Left lobe of liver (tissue), 2 donors: ENCODE data around the gene SGSM2. TPM values are rescaled to one million over a fixed set of nuclear protein-coding genes. Genes with fewer than 3 reads are reported as not detected.

ENCODE experiments used
- ATAC-seq: fragments of 200-7000 bp; cut with Tn5 transposase; one replicate; pipeline ENCODE4 v1.9.1; 2020; ENCODE audit warnings: mild to moderate bottlenecking, moderate library complexity
- DNase-seq: peaks from one replicate; pipeline ENCODE4 v3.0.0-alpha.2; 2020; ENCODE audit warnings: low spot score
- total RNA-seq: library from RNA; stranded (reverse); gene quantifications from one replicate; pipeline ENCODE4 v1.2.1, GENCODE V29; 2021
- donor health status: DM: no; HTN: no; CAD: no; lungs with moderate emphysema.
- donor health status: DM: no; HTN: yes; CAD: no.

The SGSM2 gene
- total RNA-seq, 1 donor from 2014 or later = 18.7 TPM

- no peak for DNase-seq
- no peak for ATAC-seq
Observed at GRCh38 chr17:2366747-2367494, 29.6 kb downstream of the SGSM2 start.

- no peak for DNase-seq
Observed at GRCh38 chr17:2368359-2368758, 31.1 kb downstream of the SGSM2 start.

DNA sequence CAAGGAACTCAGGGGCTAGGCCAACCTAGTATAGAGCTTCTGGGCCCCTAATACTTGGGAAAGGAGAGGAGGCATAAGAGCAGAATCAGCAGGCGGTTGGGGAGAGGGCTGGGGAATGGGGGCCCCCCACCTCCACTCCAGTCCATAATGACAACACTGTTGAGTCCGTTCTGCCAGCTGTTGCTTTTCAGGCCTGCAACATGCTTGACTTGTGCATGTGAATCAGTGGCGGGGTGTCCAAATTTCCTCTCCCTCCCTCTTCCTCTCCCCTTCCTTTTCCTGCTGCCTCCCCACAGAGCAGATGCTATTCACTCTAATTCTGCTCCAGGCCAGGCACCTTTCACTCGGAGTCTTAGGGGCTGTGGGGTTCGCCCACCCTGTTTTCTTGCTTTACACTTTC, 31.7 kb downstream of the SGSM2 start:
- DNase-seq (no peak), ATAC-seq (no peak)

More at GRCh38 chr17:2368359-2368758, 31.1 kb downstream of the SGSM2 start:
- no peak for ATAC-seq

GRCh38 chr17:2369551-2370210, 32.4 kb downstream of the SGSM2 start:
- no peak for DNase-seq
- ATAC-seq = no peak

DNA sequence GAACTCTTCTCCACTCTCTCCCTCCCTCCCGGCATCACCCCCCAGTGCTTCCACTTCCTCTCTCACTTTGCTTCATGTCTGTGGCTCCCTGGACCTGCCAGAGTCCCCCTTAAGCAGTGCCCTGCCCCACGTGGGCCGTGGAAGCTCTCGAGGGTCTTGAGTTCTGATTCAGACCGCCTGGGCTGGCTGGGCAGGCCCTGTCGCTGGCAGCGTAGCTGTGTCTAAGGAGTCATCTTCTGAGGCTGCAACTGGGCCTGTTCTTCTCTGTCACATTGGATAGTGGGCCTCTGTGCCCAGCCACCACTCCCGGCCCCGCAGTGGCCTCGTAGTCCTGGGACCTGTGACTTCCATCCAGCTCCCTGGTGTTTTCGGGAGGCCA, 32.9 kb downstream of the SGSM2 start:
- DNase-seq (no peak), ATAC-seq (no peak)

- ATAC-seq (no peak), DNase-seq (no peak)
Observed at GRCh38 chr17:2371183-2372130, 34.2 kb downstream of the SGSM2 start.

DNA sequence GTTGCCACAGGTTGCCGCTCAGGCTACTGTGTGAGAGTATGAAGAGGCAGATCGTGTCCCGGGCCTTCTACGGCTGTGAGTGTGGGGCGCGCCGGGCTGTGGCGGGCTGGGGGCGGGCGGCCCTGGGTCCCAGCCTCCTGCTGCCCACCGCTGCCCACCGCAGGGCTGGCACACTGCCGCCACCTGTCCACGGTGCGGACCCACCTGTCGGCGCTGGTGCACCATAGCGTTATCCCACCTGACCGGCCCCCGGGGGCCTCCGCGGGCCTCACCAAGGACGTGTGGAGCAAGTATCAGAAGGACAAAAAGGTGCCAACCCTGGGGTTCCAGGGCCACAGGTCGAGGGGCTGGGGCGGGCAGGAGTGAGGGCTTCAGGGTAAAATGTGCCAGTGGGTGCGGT, 34.9 kb downstream of the SGSM2 start:
- DNase-seq (no peak), ATAC-seq (no peak)

DNA sequence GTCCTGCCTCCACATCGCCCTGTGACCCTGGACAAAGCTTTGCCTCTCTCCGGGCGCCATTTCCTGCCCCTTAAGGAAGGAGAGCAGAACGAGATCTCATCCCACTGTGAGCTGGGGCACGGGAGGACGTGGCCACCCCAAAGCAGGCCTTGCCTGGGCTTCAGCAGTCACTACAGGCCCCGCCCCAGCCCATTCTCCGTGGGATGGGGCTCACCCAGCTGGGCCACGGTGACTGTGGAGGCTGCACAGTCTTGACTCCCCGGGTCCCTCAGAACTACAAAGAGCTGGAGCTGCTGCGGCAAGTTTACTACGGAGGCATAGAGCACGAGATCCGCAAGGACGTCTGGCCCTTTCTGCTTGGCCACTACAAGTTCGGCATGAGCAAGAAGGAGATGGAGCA, 35.4 kb downstream of the SGSM2 start:
- ATAC-seq (no peak), DNase-seq (no peak)

- DNase-seq = no peak
- no peak for ATAC-seq
Observed at GRCh38 chr17:2373179-2373578, 35.9 kb downstream of the SGSM2 start.

DNA sequence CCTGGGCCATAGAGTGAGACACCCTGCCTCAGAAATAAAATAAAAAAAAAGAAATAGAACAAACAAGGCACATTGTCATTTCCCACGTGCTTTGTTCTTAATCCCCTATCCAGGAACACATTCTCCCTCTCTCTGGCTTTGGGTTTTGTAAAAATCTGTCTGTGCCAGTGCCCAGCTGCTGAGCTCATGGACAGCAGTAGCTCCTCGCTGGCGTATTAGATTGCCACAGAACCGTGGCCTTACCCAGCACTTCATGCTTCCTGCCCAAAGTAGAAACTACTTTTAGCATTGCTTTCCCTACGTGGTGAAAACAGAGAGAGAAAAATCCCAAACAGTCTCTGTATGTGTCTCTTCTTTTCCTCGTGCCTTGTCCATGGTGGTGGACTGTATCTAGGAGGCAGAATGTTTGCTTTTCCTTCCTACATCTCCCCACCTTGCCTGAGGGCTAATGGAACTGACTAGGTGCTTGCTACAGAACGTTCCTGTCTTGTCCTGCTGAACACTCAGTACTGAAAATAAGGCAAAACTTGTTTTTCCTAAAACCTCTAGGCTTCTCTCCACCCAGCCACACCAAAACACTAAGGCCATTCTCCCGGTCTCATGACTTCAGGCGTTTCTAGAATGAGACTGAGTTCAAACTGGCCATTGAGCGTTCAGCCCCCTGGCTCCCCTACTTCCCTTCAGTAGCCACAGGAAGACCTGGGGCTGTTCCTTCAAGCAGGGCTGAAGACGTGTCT, 37.4 kb downstream of the SGSM2 start:
- no peak for DNase-seq
- no peak for ATAC-seq

GRCh38 chr17:2375406-2375805, 38.1 kb downstream of the SGSM2 start:
- ATAC-seq (no peak), DNase-seq (no peak)

DNA sequence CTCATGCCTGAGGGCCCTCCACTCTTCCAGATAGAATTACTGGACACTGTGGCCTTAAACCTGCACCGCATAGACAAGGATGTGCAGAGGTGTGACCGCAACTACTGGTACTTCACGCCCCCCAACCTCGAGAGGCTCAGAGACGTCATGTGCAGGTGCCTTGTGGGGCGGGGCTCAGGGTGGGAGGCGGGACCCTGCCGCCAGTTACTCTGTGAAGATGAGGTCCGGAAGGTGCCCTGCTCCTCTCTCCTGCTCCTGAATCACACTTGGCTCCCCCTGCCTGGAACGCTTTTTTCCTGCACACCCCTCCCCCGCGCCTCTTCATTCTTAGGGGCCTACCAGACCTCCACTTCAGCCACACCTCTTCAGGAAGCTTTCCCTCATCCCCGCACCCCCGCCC, 38.8 kb downstream of the SGSM2 start:
- DNase-seq = no peak

GRCh38 chr17:2377659-2378058, 40.4 kb downstream of the SGSM2 start:
- no peak for DNase-seq
- no peak for ATAC-seq

More for the DNA sequence above, 38.8 kb downstream of the SGSM2 start:
- no peak for ATAC-seq

DNA sequence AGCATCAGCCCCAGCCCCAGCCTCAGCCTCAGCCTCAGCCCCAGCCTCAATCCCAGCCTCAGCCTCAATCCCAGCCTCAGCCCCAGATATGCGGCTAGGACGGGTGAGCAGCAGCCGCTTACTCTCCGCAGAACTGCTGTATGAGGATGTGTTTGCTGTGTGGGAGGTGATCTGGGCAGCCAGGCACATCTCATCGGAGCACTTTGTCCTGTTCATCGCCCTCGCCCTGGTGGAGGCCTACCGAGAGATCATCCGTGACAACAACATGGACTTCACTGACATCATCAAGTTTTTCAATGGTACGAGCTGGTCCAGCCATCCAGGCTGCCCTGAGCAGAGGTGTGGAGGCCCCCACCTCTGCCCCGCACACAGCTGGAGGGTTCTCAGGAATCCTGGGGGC, 41.6 kb downstream of the SGSM2 start:
- DNase-seq (no peak), ATAC-seq (no peak)

DNA sequence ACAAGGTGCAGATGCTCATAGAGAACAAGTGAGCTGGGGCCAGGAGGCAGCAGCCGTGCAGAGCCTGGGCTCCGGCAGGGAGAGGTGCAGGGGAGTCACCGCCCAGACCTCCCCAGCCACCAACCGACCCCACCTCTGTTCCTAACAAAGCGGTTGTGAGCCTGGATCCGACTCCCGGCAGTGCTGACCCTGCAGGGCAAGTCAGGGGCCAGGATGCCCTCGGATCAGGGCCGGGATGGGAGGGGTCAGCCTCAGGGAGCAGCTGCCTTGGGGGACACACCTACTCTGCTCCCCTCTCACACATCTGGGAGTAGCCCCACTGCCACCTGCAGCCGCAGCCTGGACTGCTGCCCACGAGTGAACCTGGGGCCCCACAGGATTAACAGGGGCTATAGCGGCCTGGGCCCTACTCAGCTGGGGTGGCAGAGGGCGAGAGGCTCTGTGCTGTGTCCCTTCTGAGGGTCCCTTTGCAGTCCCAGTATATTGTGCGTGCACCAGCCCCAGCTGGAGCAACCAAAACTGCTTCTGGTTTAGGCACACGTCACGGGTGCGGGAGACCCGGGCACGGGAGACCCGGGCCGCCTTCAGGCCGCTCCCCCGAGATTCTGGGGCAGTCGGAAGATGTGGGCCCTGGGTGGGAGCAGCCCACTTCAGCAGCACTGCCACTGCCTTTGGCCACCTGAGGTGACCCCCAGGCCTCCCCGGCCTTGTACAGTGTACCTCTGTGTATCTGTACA, 42.4 kb downstream of the SGSM2 start:
- no peak for ATAC-seq
- no peak for DNase-seq

DNA sequence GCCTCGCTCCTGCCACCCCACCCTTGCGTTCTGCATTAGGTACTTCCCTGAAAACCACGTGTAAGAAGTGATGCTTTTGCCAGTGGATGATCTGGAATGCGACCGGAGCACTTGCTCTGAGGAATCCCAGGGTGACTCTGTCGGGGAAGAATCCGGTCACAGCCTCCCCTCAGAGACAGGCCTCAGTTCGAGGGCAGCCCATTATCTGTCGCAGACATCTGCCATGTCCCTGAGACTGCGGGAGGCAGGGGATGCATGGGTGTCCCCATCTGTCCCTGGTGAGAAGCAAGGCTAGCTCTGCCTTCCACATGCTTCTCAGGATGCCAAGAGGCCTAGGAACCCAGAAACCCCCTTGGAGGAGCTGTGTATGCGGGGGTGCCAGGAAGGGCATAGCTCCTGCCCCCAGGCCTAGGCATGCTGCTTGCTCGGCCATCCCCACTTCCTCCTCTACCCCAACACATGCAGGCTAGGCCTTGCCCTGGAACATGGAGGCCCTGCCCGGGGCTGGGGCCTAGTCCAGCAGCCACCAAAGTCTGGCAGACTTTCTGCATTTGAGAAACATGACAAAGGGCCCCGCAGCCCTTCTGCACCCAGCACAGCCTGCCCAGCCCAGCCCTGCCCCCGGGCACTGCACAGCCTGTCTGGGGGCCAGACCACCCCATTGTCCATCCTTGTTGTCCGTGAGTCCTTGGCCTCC, 43.1 kb downstream of the SGSM2 start:
- ATAC-seq = no peak
- DNase-seq = no peak

DNA sequence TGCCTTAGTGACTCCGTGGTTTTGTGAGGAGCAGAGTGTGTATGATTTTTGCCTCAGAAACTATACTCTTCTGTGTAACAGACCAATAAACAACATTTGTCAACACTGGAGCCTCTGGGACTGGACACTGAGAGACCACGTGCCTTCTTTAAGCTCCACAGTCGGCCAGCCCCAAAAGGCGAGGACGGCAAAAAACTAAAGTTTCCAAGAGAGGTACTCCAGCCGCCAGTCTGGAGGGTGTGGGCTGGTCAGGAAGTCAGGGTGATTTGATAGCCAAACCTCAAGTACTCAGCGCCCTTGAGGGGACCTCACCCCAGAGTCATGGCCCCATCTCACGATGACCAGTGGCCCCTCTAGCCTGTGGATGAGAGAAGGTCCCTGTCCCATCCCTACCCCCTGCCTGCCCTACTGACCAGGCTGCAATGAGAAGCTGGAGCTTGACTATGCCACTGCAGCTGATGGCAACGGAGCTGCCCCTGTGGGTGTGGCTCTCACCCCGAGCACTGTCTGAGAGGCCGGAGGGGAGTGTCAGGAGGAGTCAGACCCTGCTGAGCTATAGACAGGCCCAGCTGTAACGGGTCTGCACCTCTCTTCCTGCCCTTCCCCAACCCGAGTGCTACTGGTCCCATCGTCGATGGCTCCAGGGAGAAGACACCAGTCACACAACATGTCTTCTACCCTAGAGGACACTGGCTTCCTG, 43.8 kb downstream of the SGSM2 start:
- ATAC-seq = no peak
- DNase-seq = no peak

DNA sequence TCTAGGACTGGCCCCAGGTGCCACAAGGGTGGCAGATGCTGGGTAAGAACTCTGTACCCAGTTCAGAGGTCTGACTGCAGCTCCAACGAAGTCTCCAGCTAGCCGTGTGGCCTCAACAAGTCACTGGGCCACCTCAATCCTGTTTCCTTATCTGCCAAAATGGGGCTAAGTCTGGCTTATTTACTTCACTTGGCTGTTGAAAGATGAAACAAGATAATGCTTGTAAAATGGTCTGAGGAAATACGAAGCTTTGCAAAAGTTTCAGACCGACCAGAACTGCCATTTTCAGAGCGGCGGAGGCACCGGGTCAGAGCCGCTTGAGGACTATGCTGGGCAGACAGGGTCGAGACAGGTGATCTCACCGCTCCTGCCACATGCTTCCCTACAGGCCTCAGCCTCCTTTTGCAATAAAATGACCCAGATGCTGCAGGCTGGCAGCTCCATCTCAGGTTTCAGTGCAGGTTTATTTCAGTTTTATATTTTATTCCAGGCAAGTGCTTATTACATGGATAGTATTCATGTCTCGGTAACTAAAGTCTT, 46.4 kb downstream of the SGSM2 start:
- ATAC-seq (peak; percentile 68), DNase-seq (no peak)
